Transverse colon (tissue), 4 donors: ENCODE results near the gene FANCE.

Experiments used
- CTCF ChIP-seq, 5 experiments: fragments of 200-600 bp in 3 of 5; fragments of 450-650 bp in 2 of 5; sonication (generic) in 3 of 5; IDR thresholded peaks; 1 replicate in 2 of 5; 2 replicates in 3 of 5; pipeline ENCODE4 v1.5.1; 2016 to 2017; ENCODE audit warnings: antibody characterized with exemption in 5 of 5, inconsistent platforms in 3 of 5, mild to moderate bottlenecking in 2 of 5, moderate library complexity in 1 of 5
- POLR2AphosphoS5 ChIP-seq, 3 donors: sonication (generic); formaldehyde crosslinking; IDR thresholded peaks; one replicate each; pipeline ENCODE4 v1.6.1; 2016; ENCODE audit warnings: antibody characterized with exemption in 3 of 3

GRCh38 chr6:35468980-35469750, 17.0 kb downstream of the FANCE start:
- TF ChIP-seq POLR2AphosphoS5 (IDR thresholded peaks at IDR 0.05) (no peak), CTCF (IDR thresholded peaks at IDR 0.05) (no peak)
